ENCODE measurements around the gene NPIPB8. TPM values are rescaled to one million over a fixed set of nuclear protein-coding genes. Genes with fewer than 3 reads are reported as not detected.

NPIPB8 gene
- total RNA-seq, 1 donor from 2014 or later, result not detected

Other genes starting within 250 kb of the NPIPB8 start
- 87.2 and 132 TPM in 2 replicates for gene EIF3CL, start 234.2 kb upstream of the NPIPB8 start, total RNA-seq
- not detected in 2 replicates for gene NPIPB7, start 165.7 kb upstream of the NPIPB8 start, total RNA-seq
- gene CLN3, start 146.0 kb upstream of the NPIPB8 start, total RNA-seq, result 9.5 and 11.6 TPM in 2 replicates
- not detected in 2 replicates for gene APOBR, start 143.4 kb upstream of the NPIPB8 start, total RNA-seq
- not detected in 2 replicates for gene IL27, start 131.2 kb upstream of the NPIPB8 start, total RNA-seq
- 65.3 and 163 TPM in 2 replicates for gene NUPR1, start 99.1 kb upstream of the NPIPB8 start, total RNA-seq
- 9.0 and 10.0 TPM in 2 replicates for gene SGF29, start 84.1 kb upstream of the NPIPB8 start, total RNA-seq
- 0.51 TPM in 1 of 2 replicates, not detected in the other for gene SULT1A2, start 41.0 kb upstream of the NPIPB8 start, total RNA-seq
- 5.0 and 6.3 TPM in 2 replicates for gene SULT1A1, start 28.0 kb upstream of the NPIPB8 start, total RNA-seq
- gene EIF3C, start 73.4 kb downstream of the NPIPB8 start, total RNA-seq, result 175 and 180 TPM in 2 replicates
- gene NPIPB9, start 113.7 kb downstream of the NPIPB8 start, total RNA-seq, result 0.77 and 1.6 TPM in 2 replicates
- 27.4 and 35.7 TPM in 2 replicates for gene ATXN2L, start 184.9 kb downstream of the NPIPB8 start, total RNA-seq
- gene TUFM, start 208.3 kb downstream of the NPIPB8 start, total RNA-seq, result 146 and 176 TPM in 2 replicates
- gene SH2B1, start 225.8 kb downstream of the NPIPB8 start, total RNA-seq, result 4.2 and 6.7 TPM in 2 replicates
- gene ATP2A1, start 240.4 kb downstream of the NPIPB8 start, total RNA-seq, result under 0.01 and 0.13 TPM in 2 replicates

Measured in bronchial epithelial cell (primary cell).